T-helper 17 cell (primary cell): ENCODE results near the gene CDT1. TPM values are rescaled to one million over a fixed set of nuclear protein-coding genes. Genes with fewer than 3 reads are reported as not detected.
A peak's percentile ranks its signal among the peaks of the same experiment; 100 is the strongest.
"Not testable (repeated sequence)": the region's sequence is repeated elsewhere in the genome, so short reads cannot be mapped to it uniquely, and the experiment has no call there.

Experiments used
- ATAC-seq: fragments of 150-1000 bp; cut with Tn5 transposase; 2 replicates; pipeline ENCODE4 v1.10.0; 2021; ENCODE audit warnings: mild to moderate bottlenecking, moderate library complexity
- DNase-seq, 3 donors: peaks; one replicate each; pipeline versions ENCODE4 v3.0.0 to v3.0.0-alpha.2; 2020 to 2021
- H3K9me3 ChIP-seq: one replicate; pipeline ENCODE4 v1.7.0; 2013; ENCODE audit warnings: low read length, mild to moderate bottlenecking; ENCODE audit not compliant: control insufficient read depth, poor library complexity, severe bottlenecking
- H3K27ac Mint-ChIP-seq: one replicate; pipeline ENCODE4 v1.8.0; 2022; ENCODE audit warnings: mild to moderate bottlenecking, moderate library complexity, mixed read lengths
- H3K27me3 Mint-ChIP-seq: one replicate; pipeline ENCODE4 v1.8.0; 2022; ENCODE audit warnings: mixed read lengths
- H3K36me3 Mint-ChIP-seq: one replicate; pipeline ENCODE4 v1.8.0; 2022; ENCODE audit warnings: low read depth, mixed read lengths
- H3K4me1 Mint-ChIP-seq: one replicate; pipeline ENCODE4 v1.8.0; 2022; ENCODE audit warnings: mild to moderate bottlenecking, mixed read lengths
- H3K4me3 Mint-ChIP-seq: one replicate; pipeline ENCODE4 v1.8.0; 2022; ENCODE audit warnings: mild to moderate bottlenecking, moderate library complexity, mixed read lengths
- total RNA-seq, 4 donors: library from RNA in 2 of 4; stranded (reverse) in 2 of 4; gene quantifications; one replicate each; pipeline ENCODE4 v1.2.3 and lab custom pipeline; 2022 to 2026

Gene CDT1
- total RNA-seq, 2 donors from 2014 or later = 0.42 to 1.3 TPM

GRCh38 chr16:88762258-88762870 is 41.2 kb upstream of the CDT1 start:
- DNase-seq = no peak

GRCh38 chr16:88762941-88763340 is 40.6 kb upstream of the CDT1 start:
- Mint-ChIP-seq H3K4me3 (no peak overlapping the region), H3K27ac (peak overlapping the region; percentile 78), H3K4me1 (peaks cover 33% of the 10 kb centered on the region), H3K36me3 (no peaks in the 10 kb centered on the region), H3K27me3 (no peaks in the 10 kb centered on the region)
- H3K9me3 ChIP-seq = no peaks in the 10 kb centered on the region
- ATAC-seq (no peak), DNase-seq (no peak)

More at GRCh38 chr16:88762258-88762870, 41.2 kb upstream of the CDT1 start:
- no peaks in the 10 kb centered on the region for H3K9me3 ChIP-seq
- Mint-ChIP-seq H3K4me1 (peaks cover 31% of the 10 kb centered on the region), H3K36me3 (no peaks in the 10 kb centered on the region), H3K4me3 (no peak overlapping the region), H3K27ac (peak overlapping the region; percentile 78), H3K27me3 (no peaks in the 10 kb centered on the region)
- no peak for ATAC-seq

- H3K27me3 Mint-ChIP-seq = no peaks in the 10 kb centered on the region
- H3K4me1 Mint-ChIP-seq = peaks cover 32% of the 10 kb centered on the region
- no peak for ATAC-seq
- H3K27ac Mint-ChIP-seq = peak overlapping the region; percentile 78
- no peak overlapping the region for H3K4me3 Mint-ChIP-seq
- H3K9me3 ChIP-seq = no peaks in the 10 kb centered on the region
- no peaks in the 10 kb centered on the region for H3K36me3 Mint-ChIP-seq
- DNase-seq = no peak
Measured at GRCh38 chr16:88763502-88764053, 40.0 kb upstream of the CDT1 start.

GRCh38 chr16:88764080-88764479 is 39.5 kb upstream of the CDT1 start:
- Mint-ChIP-seq H3K4me3 (no peak overlapping the region), H3K27ac (peak overlapping the region; percentile 78), H3K36me3 (no peaks in the 10 kb centered on the region), H3K4me1 (peaks cover 27% of the 10 kb centered on the region), H3K27me3 (no peaks in the 10 kb centered on the region)
- ATAC-seq (no peak), DNase-seq (no peak)
- H3K9me3 ChIP-seq = no peaks in the 10 kb centered on the region

GRCh38 chr16:88764913-88765349 is 38.7 kb upstream of the CDT1 start:
- DNase-seq (no peak), ATAC-seq (no peak)
- Mint-ChIP-seq H3K4me1 (peaks cover 20% of the 10 kb centered on the region), H3K36me3 (no peaks in the 10 kb centered on the region), H3K4me3 (no peak overlapping the region), H3K27me3 (no peaks in the 10 kb centered on the region), H3K27ac (peak overlapping the region; percentile 78)
- H3K9me3 ChIP-seq = no peaks in the 10 kb centered on the region

- H3K36me3 Mint-ChIP-seq = no peaks in the 10 kb centered on the region
- no peaks in the 10 kb centered on the region for H3K9me3 ChIP-seq
- peak overlapping the region; percentile 66 for H3K4me3 Mint-ChIP-seq
- ATAC-seq (no peak), DNase-seq (no peak)
- H3K27ac Mint-ChIP-seq = peak overlapping the region; percentile 6
- peaks cover 18% of the 10 kb centered on the region for H3K4me1 Mint-ChIP-seq
- H3K27me3 Mint-ChIP-seq = no peaks in the 10 kb centered on the region
Measured at GRCh38 chr16:88766975-88767374, 36.6 kb upstream of the CDT1 start.

GRCh38 chr16:88767546-88768070 is 36.0 kb upstream of the CDT1 start:
- DNase-seq (no peak), ATAC-seq (no peak)
- H3K9me3 ChIP-seq = no peaks in the 10 kb centered on the region
- peaks cover 18% of the 10 kb centered on the region for H3K4me1 Mint-ChIP-seq
- H3K4me3 Mint-ChIP-seq = peak overlapping the region; percentile 21
- H3K36me3 Mint-ChIP-seq = no peaks in the 10 kb centered on the region
- peak overlapping the region; percentile 6 for H3K27ac Mint-ChIP-seq
- no peaks in the 10 kb centered on the region for H3K27me3 Mint-ChIP-seq

- ATAC-seq (no peak), DNase-seq (no peak)
- H3K4me3 Mint-ChIP-seq = no peak overlapping the region
- peaks cover 18% of the 10 kb centered on the region for H3K4me1 Mint-ChIP-seq
- H3K27me3 Mint-ChIP-seq = no peaks in the 10 kb centered on the region
- H3K27ac Mint-ChIP-seq = no peak overlapping the region
- no peaks in the 10 kb centered on the region for H3K9me3 ChIP-seq
- H3K36me3 Mint-ChIP-seq = no peaks in the 10 kb centered on the region
Measured at GRCh38 chr16:88768071-88768783, 35.4 kb upstream of the CDT1 start.

- Mint-ChIP-seq H3K27ac (no peak overlapping the region), H3K27me3 (no peaks in the 10 kb centered on the region), H3K36me3 (no peaks in the 10 kb centered on the region), H3K4me1 (peaks cover 17% of the 10 kb centered on the region), H3K4me3 (no peak overlapping the region)
- ATAC-seq (peak; percentile 56), DNase-seq (no peak)
- no peaks in the 10 kb centered on the region for H3K9me3 ChIP-seq
Measured at GRCh38 chr16:88769617-88770460, 33.8 kb upstream of the CDT1 start.

GRCh38 chr16:88770461-88771293 is 32.9 kb upstream of the CDT1 start:
- ATAC-seq (peak; percentile 33), DNase-seq (no peak)
- H3K9me3 ChIP-seq = no peaks in the 10 kb centered on the region
- Mint-ChIP-seq H3K36me3 (no peaks in the 10 kb centered on the region), H3K27me3 (no peaks in the 10 kb centered on the region), H3K27ac (peak overlapping the region; percentile 47), H3K4me1 (peaks cover 19% of the 10 kb centered on the region), H3K4me3 (peak overlapping the region; percentile 21)

- no peak for DNase-seq
- ATAC-seq = no peak
- no peaks in the 10 kb centered on the region for H3K9me3 ChIP-seq
- Mint-ChIP-seq H3K4me1 (peaks cover 14% of the 10 kb centered on the region), H3K4me3 (no peak overlapping the region), H3K36me3 (no peaks in the 10 kb centered on the region), H3K27ac (peak overlapping the region; percentile 47), H3K27me3 (no peaks in the 10 kb centered on the region)
Measured at GRCh38 chr16:88771294-88771772, 32.3 kb upstream of the CDT1 start.

GRCh38 chr16:88771781-88772180 is 31.8 kb upstream of the CDT1 start:
- H3K9me3 ChIP-seq, DNase-seq, ATAC-seq, H3K27me3 Mint-ChIP-seq, H3K36me3 Mint-ChIP-seq, H3K4me3 Mint-ChIP-seq, H3K27ac Mint-ChIP-seq: not testable (repeated sequence)
- H3K4me1 Mint-ChIP-seq = peaks cover 13% of the 10 kb centered on the region
